HCT116 (cell line): ENCODE data around the gene SORL1. TPM values are rescaled to one million over a fixed set of nuclear protein-coding genes. Genes with fewer than 3 reads are reported as not detected.

Experiments used
- ATAC-seq: fragments of 200-7000 bp; cut with Tn5 transposase; 2 replicates; pipeline ENCODE4 v1.9.1; 2020; ENCODE audit warnings: mild to moderate bottlenecking, moderate library complexity
- BruUV-seq: library from RNA; stranded (reverse); fragments of 400-500 nt; replicated peaks from 2 replicates; lab custom pipeline; 2021; lab: Mats Ljungman, UMichigan
- CTCF ChIA-PET: fragments of 300-600 bp; sonication (Branson Sonifier 250); formaldehyde crosslinking; loops from one replicate; lab custom pipeline; 2021; ENCODE audit warnings: antibody characterized with exemption; lab: Charles Lee
- POLR2A ChIA-PET: fragments of 300-600, 350-600 bp; sonication (Branson Sonifier 250); formaldehyde crosslinking; loops from one replicate; lab custom pipeline; 2021; ENCODE audit warnings: antibody characterized with exemption; lab: Charles Lee
- RAD21 ChIA-PET, 2 experiments: fragments of 300-600 bp; sonication (Branson Sonifier 250); formaldehyde crosslinking; loops; one replicate each; lab custom pipeline; 2023; ENCODE audit warnings: low total read pairs in 2 of 2; ENCODE audit not compliant: uncharacterized antibody in 2 of 2, unreplicated experiment in 2 of 2, low non-redundant PET in 1 of 2; lab: Charles Lee
- DNase-seq: peaks from one replicate; pipeline ENCODE4 v3.0.0-alpha.2; 2010; ENCODE audit warnings: low read depth, low spot score
- H2AFZ ChIP-seq: fragments of 200-600 bp; shearing (Covaris generic), sonication (generic); 2 replicates; pipeline ENCODE4 v1.6.1; 2017; ENCODE audit warnings: low read depth, mixed run types, mixed read lengths, antibody characterized with exemption, low read length; ENCODE audit not compliant: poor library complexity, severe bottlenecking
- H3K27ac ChIP-seq: 2 replicates; pipeline ENCODE4 v1.5.1; 2012; ENCODE audit warnings: low read depth, low read length
- H3K27me3 ChIP-seq: fragments of 200-600 bp; sonication (generic); 2 replicates; pipeline ENCODE4 v1.6.1; 2016; ENCODE audit warnings: mixed run types, low read length, mixed read lengths; ENCODE audit not compliant: insufficient read depth
- H3K36me3 ChIP-seq, 2 experiments: fragments of 200-500 bp in 1 of 2; fragments of 200-600 bp in 1 of 2; sonication (Bioruptor generic) in 1 of 2; sonication (generic) in 1 of 2; 2 replicates each; pipeline versions ENCODE4 v1.5.1 to v1.6.1; 2014 to 2016; ENCODE audit warnings: low read length in 2 of 2, inconsistent platforms in 1 of 2, mixed read lengths in 1 of 2, mixed run types in 1 of 2; ENCODE audit not compliant: insufficient read depth in 2 of 2, control insufficient read depth in 1 of 2
- H3K4me1 ChIP-seq, 2 experiments: fragments of 200-600 bp in 1 of 2; sonication (generic) in 1 of 2; 2 replicates each; pipeline versions ENCODE4 v1.5.1 to v1.6.1; 2012 to 2017; ENCODE audit warnings: low read length in 2 of 2, inconsistent platforms in 1 of 2, mild to moderate bottlenecking in 1 of 2, mixed read lengths in 1 of 2, mixed run types in 1 of 2, moderate library complexity in 1 of 2; ENCODE audit not compliant: insufficient read depth in 2 of 2, control insufficient read depth in 1 of 2
- H3K4me2 ChIP-seq: fragments of 200-600 bp; sonication (generic); 2 replicates; pipeline ENCODE4 v1.6.1; 2017; ENCODE audit warnings: mixed run types, low read length, mixed read lengths
- H3K4me3 ChIP-seq, 2 experiments: fragments of 200-600 bp in 1 of 2; sonication (generic) in 1 of 2; replicated peaks in 1 of 2; 2 replicates each; pipeline ENCODE4 v1.5.1; 2011 to 2016; ENCODE audit warnings: low read length in 2 of 2, control low read depth in 1 of 2, low read depth in 1 of 2, mild to moderate bottlenecking in 1 of 2, mixed read lengths in 1 of 2, mixed run types in 1 of 2
- H3K79me2 ChIP-seq: fragments of 200-600 bp; sonication (generic); 2 replicates; pipeline ENCODE4 v1.6.1; 2017; ENCODE audit warnings: mild to moderate bottlenecking, mixed run types, low read length, moderate library complexity, mixed read lengths; ENCODE audit not compliant: insufficient read depth
- H3K9ac ChIP-seq: fragments of 200-600 bp; sonication (generic); 2 replicates; pipeline ENCODE4 v1.6.1; 2016; ENCODE audit warnings: low read length, mixed read lengths
- H3K9me2 ChIP-seq: fragments of 200-600 bp; sonication (generic), shearing (Covaris generic); 2 replicates; pipeline ENCODE4 v1.6.1; 2017; ENCODE audit warnings: mixed run types, mild to moderate bottlenecking, moderate library complexity; ENCODE audit not compliant: insufficient read depth
- H3K9me3 ChIP-seq, 2 experiments: fragments of 200-500 bp in 1 of 2; fragments of 200-600 bp in 1 of 2; sonication (Bioruptor generic) in 1 of 2; sonication (generic) in 1 of 2; 2 replicates each; pipeline ENCODE4 v1.6.1; 2014 to 2017; ENCODE audit warnings: low read length in 2 of 2, mixed read lengths in 2 of 2, inconsistent platforms in 1 of 2, low read depth in 1 of 2, mild to moderate bottlenecking in 1 of 2, mixed run types in 1 of 2, moderate library complexity in 1 of 2; ENCODE audit not compliant: control insufficient read depth in 1 of 2, insufficient read depth in 1 of 2
- H4K20me1 ChIP-seq: fragments of 200-600 bp; sonication (generic), shearing (Covaris generic); 2 replicates; pipeline ENCODE4 v1.6.1; 2017; ENCODE audit warnings: mixed run types, mild to moderate bottlenecking, moderate library complexity; ENCODE audit not compliant: insufficient read depth
- CTCF ChIP-seq, 3 experiments: fragments of 200-600 bp in 1 of 3; sonication (generic) in 1 of 3; IDR thresholded peaks in 2 of 3; conservative IDR thresholded peaks in 1 of 3; 2 replicates each; pipeline ENCODE4 v1.5.1; 2012 to 2017; ENCODE audit warnings: low read depth in 2 of 3, low read length in 2 of 3, antibody characterized with exemption in 1 of 3, borderline replicate concordance in 1 of 3, control low read depth in 1 of 3, mild to moderate bottlenecking in 1 of 3, mixed read lengths in 1 of 3, mixed run types in 1 of 3, moderate library complexity in 1 of 3; ENCODE audit not compliant: insufficient read depth in 1 of 3
- EGR1 ChIP-seq: IDR thresholded peaks from 2 replicates; pipeline ENCODE4 v1.6.1; 2012; ENCODE audit warnings: low read depth
- ELF1 ChIP-seq: IDR thresholded peaks from 2 replicates; pipeline ENCODE4 v1.6.1; 2012; ENCODE audit warnings: low read depth, borderline replicate concordance
- EZH2 ChIP-seq: fragments of 200-600 bp; sonication (generic); IDR thresholded peaks from 2 replicates; pipeline ENCODE4 v1.6.1; 2017; ENCODE audit warnings: antibody characterized with exemption, mixed run types
- FOSL1 ChIP-seq: IDR thresholded peaks from 2 replicates; pipeline ENCODE4 v1.6.1; 2012; ENCODE audit warnings: low read depth
- MAX ChIP-seq: IDR thresholded peaks from 2 replicates; pipeline ENCODE4 v1.6.1; 2012
- POLR2A ChIP-seq: IDR thresholded peaks from 2 replicates; pipeline ENCODE4 v1.7.0; 2011; ENCODE audit warnings: borderline replicate concordance; ENCODE audit not compliant: insufficient read depth, insufficient read length; ENCODE audit errors: extremely low read depth
- POLR2AphosphoS5 ChIP-seq: IDR thresholded peaks from 2 replicates; pipeline ENCODE4 v1.6.1; 2011; ENCODE audit warnings: mild to moderate bottlenecking, low read depth, low read length, moderate library complexity
- RAD21 ChIP-seq: IDR thresholded peaks from 2 replicates; pipeline ENCODE4 v1.6.1; 2012; ENCODE audit warnings: low read depth, mild to moderate bottlenecking
- TCF7L2 ChIP-seq: IDR thresholded peaks from 2 replicates; pipeline ENCODE4 v1.7.0; 2011; ENCODE audit warnings: borderline replicate concordance, inconsistent platforms; ENCODE audit not compliant: insufficient read depth, insufficient read length; ENCODE audit errors: extremely low read depth
- YY1 ChIP-seq: IDR thresholded peaks from 2 replicates; pipeline ENCODE4 v1.6.1; 2011; ENCODE audit warnings: low read length, low read depth, moderate library complexity, mild to moderate bottlenecking; ENCODE audit not compliant: insufficient replicate concordance; ENCODE audit errors: extremely low read depth
- ZFX ChIP-seq: fragments of 450-650 bp; IDR thresholded peaks from 2 replicates; pipeline ENCODE4 v1.6.1; 2017
- ZNF274 ChIP-seq: fragments of 200-500 bp; sonication (Bioruptor generic); IDR thresholded peaks from 2 replicates; pipeline ENCODE4 v1.6.1; 2014; ENCODE audit warnings: mild to moderate bottlenecking, low read depth, low read length, inconsistent platforms
- intact Hi-C: fragments of 100-400 bp; cut with micrococcal nuclease; formaldehyde crosslinking; loops from 2 replicates; pipeline ENCODE4 v1.10.0; 2022
- total RNA-seq: library from RNA; stranded (reverse); gene quantifications from one replicate; pipeline ENCODE4 v1.2.1, GENCODE V29; 2021; ENCODE audit not compliant: unreplicated experiment
- TF ChIP-seq, protein P1 (sequence below): IDR thresholded peaks from 2 replicates; pipeline ENCODE4 v1.6.1; 2012
- TF ChIP-seq, protein P2 (sequence below): IDR thresholded peaks from 2 replicates; pipeline ENCODE4 v1.6.1; 2011; ENCODE audit warnings: mild to moderate bottlenecking, low read length, moderate library complexity; ENCODE audit not compliant: insufficient replicate concordance; ENCODE audit errors: extremely low read depth

SORL1 gene
- total RNA-seq, 1 experiment from 2014 or later, result 17.4 TPM

- no peaks in the 10 kb centered on the region for H3K9me2 ChIP-seq
- H3K79me2 ChIP-seq, result no peaks in the 10 kb centered on the region
- H3K4me3 ChIP-seq, result no peak overlapping the region
- H2AFZ ChIP-seq, result no peak overlapping the region
- ATAC-seq, result no peak
- no peak for DNase-seq
- TF ChIP-seq MAX, result no peak
- no peak for TF ChIP-seq RAD21
- TF ChIP-seq ZFX, result no peak
- TF ChIP-seq, protein P1, sequence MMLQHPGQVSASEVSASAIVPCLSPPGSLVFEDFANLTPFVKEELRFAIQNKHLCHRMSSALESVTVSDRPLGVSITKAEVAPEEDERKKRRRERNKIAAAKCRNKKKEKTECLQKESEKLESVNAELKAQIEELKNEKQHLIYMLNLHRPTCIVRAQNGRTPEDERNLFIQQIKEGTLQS, result no peak
- no peak for TF ChIP-seq YY1
- no peak for TF ChIP-seq TCF7L2
- no peak for TF ChIP-seq EZH2
- TF ChIP-seq POLR2AphosphoS5, result no peak
- TF ChIP-seq FOSL1, result no peak
- no peak for TF ChIP-seq CTCF (IDR thresholded peaks at IDR 0.05 in 2 of 3, conservative IDR thresholded peaks at IDR 0.05 in 1 of 3; ENCODE audit: borderline replicate concordance in 1 of 3, insufficient read depth in 1 of 3, low read depth in 2 of 3, low read length in 2 of 3)
- TF ChIP-seq POLR2A, result no peak
- TF ChIP-seq, protein P2, sequence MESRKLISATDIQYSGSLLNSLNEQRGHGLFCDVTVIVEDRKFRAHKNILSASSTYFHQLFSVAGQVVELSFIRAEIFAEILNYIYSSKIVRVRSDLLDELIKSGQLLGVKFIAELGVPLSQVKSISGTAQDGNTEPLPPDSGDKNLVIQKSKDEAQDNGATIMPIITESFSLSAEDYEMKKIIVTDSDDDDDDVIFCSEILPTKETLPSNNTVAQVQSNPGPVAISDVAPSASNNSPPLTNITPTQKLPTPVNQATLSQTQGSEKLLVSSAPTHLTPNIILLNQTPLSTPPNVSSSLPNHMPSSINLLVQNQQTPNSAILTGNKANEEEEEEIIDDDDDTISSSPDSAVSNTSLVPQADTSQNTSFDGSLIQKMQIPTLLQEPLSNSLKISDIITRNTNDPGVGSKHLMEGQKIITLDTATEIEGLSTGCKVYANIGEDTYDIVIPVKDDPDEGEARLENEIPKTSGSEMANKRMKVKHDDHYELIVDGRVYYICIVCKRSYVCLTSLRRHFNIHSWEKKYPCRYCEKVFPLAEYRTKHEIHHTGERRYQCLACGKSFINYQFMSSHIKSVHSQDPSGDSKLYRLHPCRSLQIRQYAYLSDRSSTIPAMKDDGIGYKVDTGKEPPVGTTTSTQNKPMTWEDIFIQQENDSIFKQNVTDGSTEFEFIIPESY, result no peak
- no peak for TF ChIP-seq ZNF274
- no peak for TF ChIP-seq EGR1
- no peak for TF ChIP-seq ELF1
- H3K9me3 ChIP-seq, result no peaks in the 10 kb centered on the region
- H3K27me3 ChIP-seq, result no peaks in the 10 kb centered on the region
- no TSS peak for BruUV-seq
- no peak overlapping the region for H3K27ac ChIP-seq
- no peaks in the 10 kb centered on the region for H3K36me3 ChIP-seq
- POLR2A ChIA-PET, result no interaction called here
- CTCF ChIA-PET, result no interaction called here
- intact Hi-C loops, result no loop called here
- H3K9ac ChIP-seq, result no peak overlapping the region
- no peaks in the 10 kb centered on the region for H4K20me1 ChIP-seq
- RAD21 ChIA-PET, result no interaction called here
- no peak overlapping the region for H3K4me2 ChIP-seq
- H3K4me1 ChIP-seq, result no peaks in the 10 kb centered on the region
Measured at GRCh38 chr11:121626507-121626875, 174.4 kb downstream of the SORL1 start.
